ENCODE measurements around the gene BTG2.
A peak's percentile ranks its signal among the peaks of the same experiment; 100 is the strongest.
"Not testable (repeated sequence)": the region's sequence is repeated elsewhere in the genome, so short reads cannot be mapped to it uniquely, and the experiment has no call there.

The BTG2 gene

GRCh38 chr1:203296460-203297073, 8.8 kb upstream of the BTG2 start:
- DNase-seq: peak; percentile 49

- DNase-seq: peak; percentile 55
Observed at GRCh38 chr1:203299169-203299568, 6.2 kb upstream of the BTG2 start.

GRCh38 chr1:203299719-203300429, 5.4 kb upstream of the BTG2 start:
- not testable (repeated sequence) for DNase-seq

- no peak for DNase-seq
Observed at GRCh38 chr1:203300441-203301330, 4.6 kb upstream of the BTG2 start.

GRCh38 chr1:203301331-203301668, 4.0 kb upstream of the BTG2 start:
- no peak for DNase-seq

GRCh38 chr1:203302456-203302855, 2.9 kb upstream of the BTG2 start:
- no peak for DNase-seq

GRCh38 chr1:203302894-203303293, 2.4 kb upstream of the BTG2 start:
- no peak for DNase-seq

- DNase-seq: no peak
Observed at GRCh38 chr1:203304391-203304918, 864 bp upstream of the BTG2 start.

- DNase-seq: no peak
Observed at GRCh38 chr1:203305809-203306088, 430 bp downstream of the BTG2 start.

GRCh38 chr1:203306089-203306964, 1.0 kb downstream of the BTG2 start:
- peak; percentile 93 for DNase-seq

GRCh38 chr1:203306965-203307541, 1.7 kb downstream of the BTG2 start:
- peak; percentile 45 for DNase-seq

- no peak for DNase-seq
Observed at GRCh38 chr1:203307641-203308126, 2.4 kb downstream of the BTG2 start.

GRCh38 chr1:203308328-203308922, 3.1 kb downstream of the BTG2 start:
- peak; percentile 55 for DNase-seq

GRCh38 chr1:203308923-203309331, 3.6 kb downstream of the BTG2 start:
- no peak for DNase-seq

- DNase-seq: no peak
Observed at GRCh38 chr1:203311368-203312301, 6.3 kb downstream of the BTG2 start.

GRCh38 chr1:203314025-203314759, 8.9 kb downstream of the BTG2 start:
- not testable (repeated sequence) for DNase-seq

GRCh38 chr1:203316626-203317093, 11.3 kb downstream of the BTG2 start:
- DNase-seq: no peak

- DNase-seq: peak; percentile 63
Observed at GRCh38 chr1:203317429-203318228, 12.3 kb downstream of the BTG2 start.

- no peak for DNase-seq
Observed at GRCh38 chr1:203318229-203318517, 12.9 kb downstream of the BTG2 start.

All from NCI-H69 (cell line).